Astrocyte (in vitro differentiated cells and primary cell): ENCODE results near the gene ERC1. TPM values are rescaled to one million over a fixed set of nuclear protein-coding genes. Genes with fewer than 3 reads are reported as not detected.
A peak's percentile ranks its signal among the peaks of the same experiment; 100 is the strongest.
"Not testable (repeated sequence)": the region's sequence is repeated elsewhere in the genome, so short reads cannot be mapped to it uniquely, and the experiment has no call there.

Experiments
- DNase-seq: peaks from one replicate; pipeline ENCODE4 v3.0.0-alpha.2; 2010; ENCODE audit warnings: low read depth
- FAIRE-seq: peaks from 2 replicates; lab custom pipeline; 2011; peaks lifted over from hg19 to GRCh38; lab: Jason Lieb, UNC
- H2AFZ ChIP-seq: 2 replicates; pipeline ENCODE4 v1.6.0; 2012; ENCODE audit warnings: low read depth, low read length, inconsistent platforms
- H3K27ac ChIP-seq: 2 replicates; pipeline ENCODE4 v1.5.1; 2011; ENCODE audit warnings: low read depth, low read length, inconsistent platforms
- H3K27me3 ChIP-seq: 2 replicates; pipeline ENCODE4 v1.6.0; 2011; ENCODE audit warnings: low read length, inconsistent platforms; ENCODE audit not compliant: insufficient read depth
- H3K36me3 ChIP-seq: 2 replicates; pipeline ENCODE4 v1.5.1; 2011; ENCODE audit warnings: low read length, inconsistent platforms; ENCODE audit not compliant: insufficient read depth
- H3K4me1 ChIP-seq: 2 replicates; pipeline ENCODE4 v1.5.1; 2011; ENCODE audit warnings: low read length, inconsistent platforms; ENCODE audit not compliant: insufficient read depth
- H3K4me2 ChIP-seq: 2 replicates; pipeline ENCODE4 v1.6.0; 2012; ENCODE audit warnings: low read length, inconsistent platforms
- H3K4me3 ChIP-seq: 2 replicates; pipeline ENCODE4 v1.5.1; 2011; ENCODE audit warnings: low read depth, mild to moderate bottlenecking, low read length, inconsistent platforms; ENCODE audit not compliant: insufficient read depth
- H3K79me2 ChIP-seq: 2 replicates; pipeline ENCODE4 v1.6.0; 2012; ENCODE audit warnings: mild to moderate bottlenecking, low read length, inconsistent platforms; ENCODE audit not compliant: insufficient read depth
- H3K9ac ChIP-seq: 2 replicates; pipeline ENCODE4 v1.6.0; 2012; ENCODE audit warnings: mild to moderate bottlenecking, low read length, inconsistent platforms
- H3K9me3 ChIP-seq: 2 replicates; pipeline ENCODE4 v1.5.1; 2012; ENCODE audit warnings: low read depth, mild to moderate bottlenecking, low read length, inconsistent platforms; ENCODE audit not compliant: insufficient read depth
- H4K20me1 ChIP-seq: 2 replicates; pipeline ENCODE4 v1.6.0; 2012; ENCODE audit warnings: low read length, inconsistent platforms; ENCODE audit not compliant: insufficient read depth
- H3K27ac Mint-ChIP-seq: one replicate; pipeline ENCODE4 v1.8.0; 2021; ENCODE audit warnings: mild to moderate bottlenecking, mixed read lengths; ENCODE audit not compliant: unreplicated experiment
- H3K27me3 Mint-ChIP-seq: one replicate; pipeline ENCODE4 v1.8.0; 2021; ENCODE audit warnings: low read depth, mixed read lengths; ENCODE audit not compliant: unreplicated experiment
- H3K36me3 Mint-ChIP-seq: one replicate; pipeline ENCODE4 v1.8.0; 2021; ENCODE audit warnings: low read depth, mixed read lengths; ENCODE audit not compliant: unreplicated experiment
- H3K4me1 Mint-ChIP-seq: one replicate; pipeline ENCODE4 v1.8.0; 2021; ENCODE audit warnings: low read depth, mixed read lengths; ENCODE audit not compliant: unreplicated experiment
- H3K4me3 Mint-ChIP-seq: one replicate; pipeline ENCODE4 v1.8.0; 2021; ENCODE audit warnings: mild to moderate bottlenecking, moderate library complexity, mixed read lengths; ENCODE audit not compliant: unreplicated experiment
- H3K9me3 Mint-ChIP-seq: one replicate; pipeline ENCODE4 v1.8.0; 2021; ENCODE audit warnings: mild to moderate bottlenecking, mixed read lengths; ENCODE audit not compliant: unreplicated experiment
- CTCF ChIP-seq: IDR thresholded peaks from 2 replicates; pipeline ENCODE4 v1.5.1; 2011; ENCODE audit warnings: low read depth, mild to moderate bottlenecking, inconsistent platforms, low read length, moderate library complexity; ENCODE audit not compliant: insufficient read depth
- EZH2 ChIP-seq: IDR thresholded peaks from 2 replicates; pipeline ENCODE4 v1.6.1; 2012; ENCODE audit warnings: mild to moderate bottlenecking, low read length, inconsistent platforms; ENCODE audit not compliant: insufficient read depth
- total RNA-seq: library from RNA; stranded (reverse); gene quantifications from 2 replicates; pipeline ENCODE4 v1.2.1, GENCODE V29; 2021

The ERC1 gene
- total RNA-seq, 1 donor from 2014 or later = 67.1 TPM

GRCh38 chr12:1250641-1251040 lies 259.6 kb downstream of the ERC1 start:
- peaks cover 3% of the 10 kb centered on the region for H3K4me1 ChIP-seq
- Mint-ChIP-seq H3K9me3 (no peaks in the 10 kb centered on the region), H3K27ac (peak overlapping the region; percentile 77), H3K4me1 (peaks cover 11% of the 10 kb centered on the region), H3K27me3 (no peaks in the 10 kb centered on the region), H3K36me3 (peaks cover 7% of the 10 kb centered on the region), H3K4me3 (peak overlapping the region; percentile 50)
- no peak overlapping the region for H2AFZ ChIP-seq
- H3K27me3 ChIP-seq = no peaks in the 10 kb centered on the region
- H4K20me1 ChIP-seq = no peaks in the 10 kb centered on the region
- H3K9ac ChIP-seq = no peak overlapping the region
- no peak overlapping the region for H3K4me3 ChIP-seq
- no peaks in the 10 kb centered on the region for H3K36me3 ChIP-seq
- no peak for TF ChIP-seq EZH2
- TF ChIP-seq CTCF = no peak
- peak overlapping the region; percentile 59 for H3K4me2 ChIP-seq
- no peak overlapping the region for H3K27ac ChIP-seq
- H3K9me3 ChIP-seq = no peaks in the 10 kb centered on the region
- FAIRE-seq (peak; percentile 41), DNase-seq (peak; percentile 36)
- no peaks in the 10 kb centered on the region for H3K79me2 ChIP-seq

GRCh38 chr12:1252758-1253157 lies 261.7 kb downstream of the ERC1 start:
- Histone ChIP-seq H2AFZ (no peak overlapping the region), H3K27me3 (no peaks in the 10 kb centered on the region), H3K4me2 (no peak overlapping the region), H3K27ac (no peak overlapping the region), H3K79me2 (no peaks in the 10 kb centered on the region), H3K9me3 (no peaks in the 10 kb centered on the region), H3K36me3 (no peaks in the 10 kb centered on the region), H3K9ac (no peak overlapping the region), H3K4me1 (peaks cover 3% of the 10 kb centered on the region), H3K4me3 (no peak overlapping the region), H4K20me1 (no peaks in the 10 kb centered on the region)
- H3K27me3 Mint-ChIP-seq = no peaks in the 10 kb centered on the region
- peaks cover 11% of the 10 kb centered on the region for H3K4me1 Mint-ChIP-seq
- peaks cover 13% of the 10 kb centered on the region for H3K36me3 Mint-ChIP-seq
- H3K4me3 Mint-ChIP-seq = no peak overlapping the region
- DNase-seq = no peak
- TF ChIP-seq CTCF = no peak
- no peak for TF ChIP-seq EZH2
- H3K27ac Mint-ChIP-seq = no peak overlapping the region
- H3K9me3 Mint-ChIP-seq = no peaks in the 10 kb centered on the region
- no peak for FAIRE-seq

GRCh38 chr12:1255125-1255524 lies 264.1 kb downstream of the ERC1 start:
- H3K4me3 Mint-ChIP-seq, H3K27me3 ChIP-seq, H3K9me3 Mint-ChIP-seq, H4K20me1 ChIP-seq, H2AFZ ChIP-seq, H3K4me1 Mint-ChIP-seq, H3K4me2 ChIP-seq, H3K79me2 ChIP-seq, DNase-seq, FAIRE-seq, H3K9me3 ChIP-seq, H3K27ac ChIP-seq, H3K27me3 Mint-ChIP-seq, H3K4me3 ChIP-seq, H3K36me3 ChIP-seq, H3K27ac Mint-ChIP-seq, H3K9ac ChIP-seq, H3K4me1 ChIP-seq: not testable (repeated sequence)
- H3K36me3 Mint-ChIP-seq = peaks cover 12% of the 10 kb centered on the region

GRCh38 chr12:1255854-1256253 lies 264.8 kb downstream of the ERC1 start:
- not testable (repeated sequence) for H4K20me1 ChIP-seq, H3K9ac ChIP-seq, H3K4me1 Mint-ChIP-seq, H3K27me3 Mint-ChIP-seq, H3K27me3 ChIP-seq, H3K36me3 ChIP-seq, H3K27ac Mint-ChIP-seq, H3K4me2 ChIP-seq, H3K9me3 ChIP-seq, DNase-seq, H3K27ac ChIP-seq, H2AFZ ChIP-seq, H3K4me3 Mint-ChIP-seq, H3K79me2 ChIP-seq, H3K9me3 Mint-ChIP-seq, H3K4me1 ChIP-seq, H3K4me3 ChIP-seq, FAIRE-seq
- H3K36me3 Mint-ChIP-seq = peaks cover 12% of the 10 kb centered on the region
